HL-60 (cell line): Measurements from ENCODE around the gene DDR2.
"Not testable (repeated sequence)": the region's sequence is repeated elsewhere in the genome, so short reads cannot be mapped to it uniquely, and the experiment has no call there.

Experiments
- GABPA ChIP-seq: IDR thresholded peaks from 2 replicates; pipeline ENCODE4 v1.6.1; 2012; ENCODE audit warnings: low read depth
- TF ChIP-seq, protein P1 (sequence below): IDR thresholded peaks from one replicate; pipeline ENCODE4 v1.5.1; 2011; ENCODE audit warnings: low read length, control low read depth, inconsistent platforms; ENCODE audit not compliant: insufficient read depth

DNA sequence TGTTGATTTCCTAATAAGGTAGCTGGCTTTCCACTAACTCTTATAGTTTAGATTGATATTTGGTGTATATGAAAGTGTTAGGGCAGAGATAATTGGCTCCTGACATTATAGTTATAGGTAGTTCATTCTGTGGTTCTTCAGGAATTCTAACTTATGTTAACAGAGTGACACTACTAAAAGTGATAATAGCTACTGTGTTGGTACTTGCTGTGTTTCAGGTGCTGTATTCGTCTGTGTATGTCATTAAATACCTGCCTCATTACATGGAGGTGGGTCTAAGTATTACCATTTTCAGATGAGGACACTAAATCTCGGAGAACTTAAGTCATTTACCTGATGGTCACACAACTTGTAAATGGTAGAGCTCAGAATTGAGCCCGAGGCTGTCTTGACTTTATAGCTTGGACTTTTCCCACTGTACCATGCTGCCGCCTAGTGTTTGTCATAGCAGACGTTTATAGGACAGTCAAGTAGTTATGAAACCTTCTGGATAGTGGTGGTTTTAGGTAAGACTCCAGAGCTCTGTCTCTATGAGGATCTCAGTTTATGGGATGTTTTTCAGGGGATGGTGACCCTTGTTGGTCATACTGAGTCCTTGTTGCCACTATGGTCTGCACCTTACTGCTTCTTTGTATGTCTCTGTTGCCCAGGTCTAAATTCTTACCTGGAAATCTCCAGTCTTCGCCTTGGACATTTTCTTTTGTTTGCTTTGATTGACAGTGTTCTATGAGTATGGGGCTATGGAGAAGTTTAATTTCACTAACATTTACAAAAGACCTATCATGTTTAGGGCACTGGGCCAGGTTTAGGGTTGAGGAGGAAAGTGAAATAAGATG lies 167.9 kb downstream of the DDR2 start:
- TF ChIP-seq, protein P1, sequence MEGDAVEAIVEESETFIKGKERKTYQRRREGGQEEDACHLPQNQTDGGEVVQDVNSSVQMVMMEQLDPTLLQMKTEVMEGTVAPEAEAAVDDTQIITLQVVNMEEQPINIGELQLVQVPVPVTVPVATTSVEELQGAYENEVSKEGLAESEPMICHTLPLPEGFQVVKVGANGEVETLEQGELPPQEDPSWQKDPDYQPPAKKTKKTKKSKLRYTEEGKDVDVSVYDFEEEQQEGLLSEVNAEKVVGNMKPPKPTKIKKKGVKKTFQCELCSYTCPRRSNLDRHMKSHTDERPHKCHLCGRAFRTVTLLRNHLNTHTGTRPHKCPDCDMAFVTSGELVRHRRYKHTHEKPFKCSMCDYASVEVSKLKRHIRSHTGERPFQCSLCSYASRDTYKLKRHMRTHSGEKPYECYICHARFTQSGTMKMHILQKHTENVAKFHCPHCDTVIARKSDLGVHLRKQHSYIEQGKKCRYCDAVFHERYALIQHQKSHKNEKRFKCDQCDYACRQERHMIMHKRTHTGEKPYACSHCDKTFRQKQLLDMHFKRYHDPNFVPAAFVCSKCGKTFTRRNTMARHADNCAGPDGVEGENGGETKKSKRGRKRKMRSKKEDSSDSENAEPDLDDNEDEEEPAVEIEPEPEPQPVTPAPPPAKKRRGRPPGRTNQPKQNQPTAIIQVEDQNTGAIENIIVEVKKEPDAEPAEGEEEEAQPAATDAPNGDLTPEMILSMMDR: peak; percentile 45
- not testable (repeated sequence) for TF ChIP-seq GABPA
